ENCODE results near the gene PLCD3.
"Not testable (repeated sequence)": the region's sequence is repeated elsewhere in the genome, so short reads cannot be mapped to it uniquely, and the experiment has no call there.

Gene PLCD3

DNA sequence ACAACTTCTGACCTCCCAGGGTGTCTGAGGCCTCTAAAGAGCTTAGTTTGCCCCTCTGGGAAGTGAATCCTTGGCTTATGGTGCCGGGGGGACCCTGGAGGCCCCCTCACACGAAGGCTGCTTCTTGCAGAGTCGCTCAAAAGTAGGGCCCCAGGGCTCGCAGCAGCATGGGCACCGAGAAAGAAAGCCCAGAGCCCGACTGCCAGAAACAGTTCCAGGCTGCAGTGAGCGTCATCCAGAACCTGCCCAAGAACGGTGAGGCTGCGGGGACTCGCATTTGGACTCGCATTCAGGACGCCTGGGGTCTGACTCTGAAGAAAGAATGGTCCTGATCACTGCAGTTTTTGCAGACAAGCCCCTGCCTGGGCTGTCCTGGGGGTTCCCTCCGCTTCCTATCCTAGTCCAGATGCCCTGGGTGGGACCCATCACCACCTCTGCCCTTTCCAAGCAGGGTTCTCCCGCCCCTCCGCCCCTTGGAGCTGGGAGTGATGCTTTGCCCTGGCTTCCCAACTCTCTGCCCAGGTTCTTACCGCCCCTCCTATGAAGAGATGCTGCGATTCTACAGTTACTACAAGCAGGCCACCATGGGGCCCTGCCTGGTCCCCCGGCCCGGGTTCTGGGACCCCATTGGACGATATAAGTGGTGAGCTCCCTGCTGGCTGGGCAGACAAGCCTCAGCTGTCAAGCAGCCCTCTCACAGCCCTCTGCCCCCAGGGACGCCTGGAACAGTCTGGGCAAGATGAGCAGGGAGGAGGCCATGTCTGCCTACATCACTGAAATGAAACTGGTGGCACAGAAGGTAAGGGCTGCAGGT is 3.9 kb upstream of the PLCD3 start:
- DNase-seq (ENCODE audit: low read depth in 2 of 2, low spot score in 1 of 2): no peak

DNA sequence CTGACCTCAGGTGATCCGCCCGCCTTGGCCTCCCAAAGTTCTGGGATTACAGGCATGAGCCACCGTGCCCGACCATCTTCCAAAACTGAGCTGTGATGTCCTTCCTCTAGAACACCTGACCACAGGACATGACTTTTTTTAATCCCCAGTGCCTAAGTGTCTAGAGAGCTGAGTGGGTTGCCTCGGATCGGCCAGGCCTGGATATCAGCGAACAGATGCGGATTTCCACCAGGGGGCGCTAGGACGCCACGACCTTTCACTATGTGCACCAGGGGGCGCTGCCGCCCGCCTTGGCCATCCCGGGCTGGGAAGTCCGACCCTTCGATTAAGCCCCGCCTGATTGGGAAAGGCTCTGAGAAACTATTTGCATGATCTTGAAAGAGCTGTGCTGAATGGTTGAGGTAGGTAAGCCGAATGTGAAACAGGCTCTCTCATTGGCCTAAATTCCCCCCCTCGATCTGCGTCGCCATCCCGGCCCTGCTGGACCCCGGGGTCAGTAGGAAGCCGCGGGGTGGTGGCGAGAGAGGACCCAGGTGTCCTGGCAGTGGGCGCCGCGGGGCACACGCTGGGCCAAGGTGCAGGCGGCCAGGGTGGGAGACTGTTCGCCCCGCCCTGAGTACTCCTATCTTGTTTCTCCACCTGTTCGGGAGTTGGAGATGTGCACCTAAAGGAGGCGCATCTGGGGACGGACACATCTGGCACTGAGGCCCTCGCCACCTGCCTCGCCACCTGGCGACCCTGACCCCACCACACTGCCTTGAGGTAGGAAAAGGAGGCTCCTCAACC is 3.1 kb upstream of the PLCD3 start, which contains the start of gene ACBD4:
ACBD4 (plus strand) TSS at position 496 of the 786 bp plus-strand sequence. CDS start 458 bp downstream, outside the sequence.
- DNase-seq (ENCODE audit: low read depth in 2 of 2, low spot score in 1 of 2): peak; percentile 89 to 97

DNA sequence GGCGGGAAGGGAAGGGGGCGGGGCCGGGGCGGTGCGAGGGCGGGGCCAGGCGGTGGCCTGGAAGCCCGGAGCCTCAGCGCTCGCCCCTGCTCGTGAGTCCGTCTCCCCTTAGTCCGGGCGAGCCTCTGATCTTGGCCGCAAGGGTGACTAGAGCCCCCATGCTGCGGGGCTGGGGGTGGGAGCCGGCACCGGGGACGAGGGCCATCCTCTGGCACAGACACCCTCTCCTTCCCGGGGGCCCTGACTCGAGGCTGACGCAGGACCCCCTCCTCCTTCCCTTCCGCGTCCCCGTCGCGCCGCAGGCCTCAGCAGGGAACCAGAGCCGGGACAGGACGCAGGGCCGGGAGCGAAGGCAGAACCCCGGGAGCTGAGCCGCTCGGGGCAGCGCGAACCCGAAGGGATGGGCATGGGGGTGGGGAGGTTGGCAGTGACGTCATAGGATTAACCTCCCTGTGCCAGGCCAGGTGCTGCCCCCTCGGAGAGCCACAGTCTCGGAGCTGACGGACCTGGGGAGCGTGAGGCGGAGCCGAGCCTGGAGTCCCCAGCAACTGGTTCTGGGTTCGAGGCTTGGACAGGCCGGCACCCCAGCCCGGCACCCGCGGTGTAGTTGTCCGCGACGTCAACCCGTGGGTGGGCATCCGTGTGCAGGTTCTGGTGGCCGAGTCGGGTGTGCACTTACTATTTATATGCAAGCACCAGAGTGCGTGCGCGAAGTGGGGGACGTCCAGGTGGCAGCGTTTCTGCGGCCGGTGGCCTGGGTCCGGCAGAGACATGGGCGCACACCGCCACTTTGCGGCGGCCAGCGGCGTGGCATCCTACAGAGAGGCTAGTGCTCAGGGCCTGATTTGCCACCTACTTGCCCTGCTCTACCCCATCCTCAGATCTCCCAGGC is 503 bp upstream of the PLCD3 start:
- DNase-seq (ENCODE audit: low read depth in 2 of 2, low spot score in 1 of 2): no peak

DNA sequence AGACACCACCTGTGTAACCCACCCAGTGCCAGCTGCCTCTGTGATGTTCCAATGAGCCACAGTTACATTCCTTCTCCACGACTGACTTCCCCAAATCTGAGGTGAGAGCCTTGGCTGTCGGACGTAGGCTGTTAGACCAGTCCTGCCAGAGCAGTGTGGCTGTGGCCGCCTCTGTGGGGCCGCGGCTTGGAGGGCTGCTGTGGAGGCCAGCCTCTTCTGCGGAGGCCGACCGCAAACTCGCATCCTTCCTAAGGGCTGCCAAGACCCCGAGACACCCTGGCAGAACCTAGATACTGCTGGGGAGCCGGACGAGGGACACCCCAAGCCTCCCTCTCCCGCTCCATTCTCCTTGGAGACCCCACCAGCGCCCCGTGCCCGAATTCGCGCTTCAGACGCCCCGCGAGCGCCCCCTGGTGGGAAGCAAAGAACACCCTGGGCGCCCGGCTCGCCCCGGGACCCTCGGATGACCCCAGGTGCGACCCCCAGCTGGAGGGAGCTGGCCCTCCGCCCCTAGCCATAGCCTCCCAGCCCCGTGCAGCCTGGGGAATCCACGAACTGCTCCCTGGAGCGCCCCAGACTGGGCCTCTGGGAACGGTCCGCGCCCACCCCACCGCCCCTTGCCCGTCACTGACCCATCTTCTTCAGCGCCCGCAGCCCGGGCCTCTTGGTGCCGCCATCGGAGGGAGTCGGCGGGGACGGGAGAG is 547 bp downstream of the PLCD3 start:
- no peak for DNase-seq (ENCODE audit: low read depth in 2 of 2, low spot score in 1 of 2)

DNA sequence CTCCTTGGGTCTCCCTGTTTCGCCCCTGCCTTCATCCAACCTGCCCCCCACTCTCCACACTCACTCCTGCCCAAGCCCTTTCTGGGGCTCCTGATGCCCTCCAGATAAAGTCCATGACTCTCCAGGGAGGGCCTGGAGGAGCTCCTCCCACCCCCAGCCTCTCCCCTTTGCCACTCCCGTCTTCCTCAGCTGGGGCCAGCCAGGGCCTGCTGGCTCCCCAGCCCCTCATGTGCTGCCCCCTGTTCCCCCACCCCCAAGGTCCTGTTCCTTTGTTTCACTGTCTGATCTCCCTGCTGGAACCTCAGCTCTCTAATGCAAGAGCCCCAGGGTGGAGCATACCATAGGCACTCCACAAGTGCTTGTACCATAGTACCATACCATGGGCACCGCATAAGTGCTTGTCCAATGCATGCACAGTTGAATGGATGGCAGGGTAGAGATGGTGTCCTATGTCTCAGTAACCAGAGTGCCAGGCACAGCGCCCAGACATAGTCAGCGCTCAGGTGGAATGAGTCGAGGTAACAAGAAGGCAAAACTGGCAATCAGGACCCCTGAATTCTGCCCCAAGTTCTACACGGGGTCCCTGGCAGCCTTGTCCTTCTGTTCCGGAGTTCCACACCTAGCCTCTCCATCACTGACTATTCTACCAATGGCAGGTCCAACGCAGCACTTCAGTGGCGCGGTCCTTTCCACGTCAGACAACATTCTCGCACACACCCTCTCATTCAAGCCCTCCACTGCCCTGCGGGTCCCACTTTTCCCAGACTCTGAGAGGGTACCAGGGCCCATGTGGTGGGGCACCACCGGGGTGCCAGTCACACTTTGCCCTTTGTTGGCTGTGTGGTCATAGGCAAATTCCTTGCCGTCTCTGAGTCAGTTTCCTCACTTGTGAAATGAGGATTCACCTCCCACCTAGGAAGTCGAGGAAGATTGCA is 1.4 kb downstream of the PLCD3 start:
- DNase-seq (ENCODE audit: low read depth in 2 of 2, low spot score in 1 of 2): no peak

DNA sequence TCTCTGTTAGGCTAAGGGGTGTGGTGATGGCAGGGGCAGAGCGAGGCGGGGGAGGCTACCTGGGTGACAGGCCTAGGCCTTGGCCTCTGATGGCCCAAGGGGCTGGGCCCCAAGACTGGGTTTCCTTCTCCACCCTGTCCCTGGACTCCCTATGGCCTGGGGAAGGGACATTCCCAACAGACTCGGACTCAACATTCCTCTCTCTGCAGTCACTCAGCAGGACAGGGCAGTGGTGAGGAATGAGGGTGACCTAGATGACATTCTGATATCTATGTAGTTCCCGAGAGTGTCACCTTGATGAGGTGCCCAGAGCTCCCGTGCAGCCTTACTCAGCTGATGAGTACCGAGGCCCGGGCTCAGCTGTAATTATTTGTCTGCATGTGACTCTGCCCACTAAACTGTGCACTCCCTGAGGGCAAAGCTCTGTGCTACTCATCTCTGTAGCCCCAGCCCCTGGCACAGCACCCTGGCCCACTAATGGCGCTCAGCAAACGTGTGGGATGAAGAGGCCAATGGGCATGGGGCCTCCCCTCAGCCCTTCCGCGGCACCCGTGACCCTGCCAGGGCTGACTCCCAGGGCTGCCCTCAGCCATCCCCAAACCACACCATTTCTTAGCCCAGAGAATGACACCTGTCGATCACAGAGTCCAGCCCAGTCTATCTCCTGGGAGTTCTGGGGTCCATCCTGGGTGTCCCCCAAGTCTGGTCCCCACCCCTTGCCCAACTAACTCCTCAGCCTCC is 2.2 kb downstream of the PLCD3 start:
- DNase-seq (ENCODE audit: low read depth in 2 of 2, low spot score in 1 of 2): no peak

DNA sequence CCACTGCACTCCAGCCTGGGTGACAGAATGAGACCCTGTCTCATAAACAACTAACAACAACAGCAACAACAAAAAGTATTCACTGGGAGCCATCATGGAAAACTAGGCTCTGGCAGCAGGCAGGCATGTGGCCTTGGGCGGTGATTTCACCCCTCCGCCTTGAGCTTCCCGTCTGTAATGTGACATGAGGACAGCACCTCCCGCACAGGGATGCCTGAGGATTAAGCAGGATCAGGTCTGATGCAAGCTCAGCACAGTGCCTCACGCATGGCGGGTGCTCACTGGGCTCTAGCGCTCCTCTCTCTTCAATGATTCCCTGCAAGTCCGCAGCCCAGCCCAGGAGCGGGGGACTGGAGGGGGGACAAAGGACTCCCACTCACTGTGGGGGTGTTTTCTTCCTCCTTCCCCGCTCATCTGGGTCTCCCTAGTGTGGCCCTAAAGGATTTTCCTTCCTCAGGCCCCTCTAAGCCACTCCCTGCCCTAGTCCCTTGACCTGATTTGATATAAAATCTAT is 2.8 kb downstream of the PLCD3 start:
- DNase-seq (ENCODE audit: low read depth in 2 of 2, low spot score in 1 of 2): no peak

DNA sequence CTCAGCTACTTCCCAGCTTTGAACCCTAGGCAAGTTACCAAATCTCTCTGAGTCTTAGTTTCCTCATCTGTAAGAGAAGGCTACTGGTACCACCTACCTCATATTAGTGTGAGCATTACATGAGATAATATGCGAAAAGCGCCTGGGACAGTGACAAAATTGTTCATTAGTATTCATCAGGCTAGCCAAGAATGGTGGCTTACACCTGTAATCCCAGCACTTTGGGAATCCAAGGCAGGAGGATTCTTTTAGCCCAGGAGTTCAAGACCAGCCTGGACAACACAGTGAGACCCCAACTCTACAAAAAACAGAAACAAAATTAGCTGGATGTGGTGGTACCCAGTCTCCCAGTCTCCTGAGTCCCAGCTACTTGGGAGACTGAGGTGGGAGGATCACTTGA is 3.3 kb downstream of the PLCD3 start:
- no peak for DNase-seq (ENCODE audit: low read depth in 2 of 2, low spot score in 1 of 2)

DNA sequence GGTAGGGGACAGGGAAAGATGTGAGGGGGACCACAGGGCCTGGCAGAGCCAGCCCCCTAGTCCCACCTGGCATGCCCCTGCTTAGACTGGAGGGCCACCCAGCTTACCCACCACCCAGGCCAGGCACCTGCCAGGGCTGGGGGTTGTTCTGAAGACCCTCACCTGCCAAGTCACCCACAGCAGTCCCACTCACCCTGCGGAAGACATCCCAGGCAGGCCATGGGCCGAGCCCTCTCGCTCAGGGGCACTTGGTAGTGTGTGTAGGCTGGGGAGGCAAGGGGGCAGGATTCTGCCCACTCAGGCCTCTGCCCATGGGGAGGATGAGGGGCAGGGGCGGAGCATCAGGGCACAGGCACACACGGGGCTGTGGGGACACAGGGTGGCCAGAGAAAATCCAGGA is 4.0 kb downstream of the PLCD3 start:
- DNase-seq (ENCODE audit: low read depth in 2 of 2, low spot score in 1 of 2): no peak

DNA sequence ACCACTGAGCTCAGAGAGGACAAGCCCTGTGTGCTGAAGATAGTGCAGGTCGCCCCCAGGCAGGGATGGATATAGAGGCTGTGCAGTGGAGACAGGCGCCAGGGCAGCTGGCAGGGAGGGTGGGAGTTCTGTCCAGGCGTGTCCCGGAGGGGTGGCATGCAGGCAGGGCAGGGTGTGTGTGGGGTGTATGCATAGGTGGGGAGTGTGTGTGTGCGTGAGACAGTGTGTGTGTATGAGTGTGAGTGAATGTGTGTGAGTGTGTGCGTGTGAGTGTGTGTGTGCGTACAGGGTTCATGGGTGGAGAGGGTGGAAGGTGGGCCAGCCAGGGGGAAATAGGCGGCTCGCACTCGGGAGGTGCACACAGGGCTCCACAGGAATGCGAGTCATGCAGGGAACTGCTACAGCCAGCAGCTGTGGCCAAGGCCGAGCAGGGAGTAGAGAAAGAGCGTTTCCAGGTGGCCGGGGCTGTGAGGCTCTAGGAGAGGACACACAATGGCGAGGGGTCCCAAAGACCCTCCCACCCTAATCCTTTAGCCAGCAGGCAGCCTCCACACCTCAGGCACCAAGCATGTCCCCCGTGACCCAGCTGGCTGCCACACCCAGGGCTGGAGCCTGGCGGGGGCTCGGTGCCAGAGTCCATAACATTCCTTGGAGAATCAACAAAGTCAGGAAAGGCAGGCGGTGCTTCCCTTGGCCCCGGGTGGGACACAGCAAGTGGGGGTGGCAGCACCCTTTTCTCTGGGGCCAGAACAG is 4.6 kb downstream of the PLCD3 start:
- no peak for DNase-seq (ENCODE audit: low read depth in 2 of 2, low spot score in 1 of 2)

DNA sequence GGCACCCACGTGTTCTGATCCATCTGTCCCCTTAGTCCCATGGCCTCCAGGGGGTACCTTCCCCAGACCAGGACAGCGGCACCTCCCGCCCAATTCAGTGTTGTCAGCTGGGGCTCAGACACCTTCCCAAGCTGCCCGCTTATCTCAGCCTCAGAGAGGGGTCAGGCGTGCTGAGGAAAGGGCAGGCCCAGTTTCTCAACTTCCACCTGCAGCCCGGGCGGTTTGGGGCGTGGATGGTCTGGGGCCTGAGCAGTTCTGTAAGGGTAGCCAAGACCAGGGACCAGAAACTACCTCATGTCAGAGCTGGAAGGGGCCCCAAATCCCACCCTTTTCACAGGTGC is 5.1 kb downstream of the PLCD3 start:
- DNase-seq (ENCODE audit: low read depth in 2 of 2, low spot score in 1 of 2): no peak

DNA sequence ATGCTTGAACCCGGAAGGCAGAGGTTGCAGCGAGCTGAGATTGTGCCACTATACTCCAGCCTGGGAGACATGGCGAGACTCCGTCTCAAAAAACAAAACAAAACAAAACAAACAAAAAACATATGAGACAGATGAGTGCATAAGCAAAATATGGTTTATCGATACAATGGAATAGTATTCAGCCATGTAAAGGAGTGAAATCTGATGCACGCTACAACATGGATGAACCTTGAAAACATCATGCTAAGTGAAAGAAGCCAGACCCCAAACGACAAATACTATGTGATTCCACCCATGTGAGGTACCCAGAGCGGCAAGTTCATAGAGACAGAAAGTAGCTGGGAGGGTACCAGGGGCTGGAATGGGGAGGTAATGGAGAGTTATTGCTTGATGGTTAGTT is 6.8 kb downstream of the PLCD3 start:
- DNase-seq (ENCODE audit: low read depth in 2 of 2, low spot score in 1 of 2): no peak

DNA sequence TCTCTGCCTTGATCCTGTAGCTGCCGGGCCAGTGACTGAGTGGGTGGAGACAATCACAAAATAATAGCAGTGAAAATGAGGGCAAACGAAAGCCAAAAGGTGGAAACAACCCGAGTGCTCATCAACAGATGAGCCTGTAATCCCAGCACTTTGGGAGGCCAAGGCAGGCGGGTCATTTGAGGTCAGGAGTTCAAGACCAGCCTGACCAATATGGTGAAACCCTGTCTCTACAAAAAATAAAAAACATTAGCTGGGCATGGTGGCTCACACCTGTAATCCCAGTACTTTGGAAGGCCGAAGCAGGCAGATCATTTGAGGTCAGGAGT is 7.6 kb downstream of the PLCD3 start:
- DNase-seq (ENCODE audit: low read depth in 2 of 2, low spot score in 1 of 2): not testable (repeated sequence)

DNA sequence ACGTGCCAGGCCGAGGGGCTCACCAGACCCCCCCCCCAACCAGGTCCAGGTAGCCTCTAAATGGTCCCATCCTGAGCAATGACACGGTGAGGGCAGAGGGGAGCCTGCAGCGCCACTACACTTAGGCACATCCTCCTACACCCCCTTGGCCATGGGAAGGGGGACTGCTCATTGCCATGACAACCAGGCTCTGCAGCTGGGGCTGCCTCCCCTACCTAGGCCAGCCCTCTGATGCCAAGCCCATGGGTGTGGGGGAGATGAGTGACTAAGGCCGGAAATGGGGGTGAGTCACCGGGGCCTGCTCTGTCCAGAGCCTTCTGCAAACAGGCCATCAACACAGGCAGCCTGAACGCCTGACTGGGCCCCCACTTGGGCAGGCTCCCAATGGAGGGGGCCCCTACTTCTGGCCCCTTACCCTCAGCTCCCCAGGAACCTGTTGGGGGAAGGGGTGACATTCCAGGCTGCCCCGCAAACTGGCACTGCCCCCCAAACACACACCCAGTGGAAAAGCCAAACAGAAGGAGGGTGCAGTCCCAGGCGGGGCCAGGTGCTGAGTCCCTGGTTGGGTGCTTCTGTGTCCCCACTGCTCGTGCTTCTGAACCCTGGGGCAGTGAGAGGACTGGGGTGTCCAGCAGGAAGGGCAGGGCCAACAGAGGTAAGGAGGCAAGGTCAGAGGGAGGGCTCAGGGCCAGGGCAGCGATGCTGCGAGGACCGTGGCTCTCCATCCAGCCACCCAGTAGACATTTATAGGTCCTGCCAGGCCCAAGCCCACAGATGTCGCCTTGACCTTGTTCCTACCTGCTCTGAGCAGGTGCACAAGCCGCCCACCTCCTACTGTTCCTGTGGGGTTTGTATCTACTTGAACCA is 8.2 kb downstream of the PLCD3 start:
- DNase-seq (ENCODE audit: low read depth in 2 of 2, low spot score in 1 of 2): no peak

DNA sequence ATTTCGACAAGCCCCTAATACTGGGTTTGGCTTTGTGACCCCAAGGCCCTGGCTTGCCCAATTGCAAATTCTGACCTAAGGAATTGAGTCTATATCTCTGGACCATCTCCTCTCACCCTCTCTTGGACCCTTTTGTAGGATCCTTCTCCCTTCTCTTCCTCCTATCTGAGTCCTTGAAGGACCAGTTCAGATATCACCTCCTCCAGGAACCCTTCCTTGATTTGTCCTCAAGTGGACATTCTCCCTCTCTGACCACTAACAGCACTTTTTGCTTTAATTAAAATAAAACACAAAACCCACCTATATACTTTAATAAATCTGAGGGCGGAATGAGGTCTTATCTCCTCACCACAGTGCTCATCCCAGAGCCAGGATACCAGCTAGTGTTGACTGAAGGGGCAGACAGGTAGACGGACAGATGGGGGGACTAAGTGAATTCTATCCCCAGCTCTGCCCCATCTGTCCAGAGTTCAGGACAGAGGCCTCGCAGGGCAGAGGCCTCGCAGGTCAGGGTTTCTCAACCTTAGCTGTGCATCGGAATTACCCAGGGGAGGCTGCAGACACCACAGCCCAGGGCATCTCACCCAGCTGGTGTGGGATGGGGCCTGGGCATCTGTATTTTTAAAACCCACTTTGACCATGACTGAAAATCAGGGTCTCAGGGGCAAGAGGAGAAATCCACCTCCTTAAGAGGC is 9.1 kb downstream of the PLCD3 start:
- DNase-seq (ENCODE audit: low read depth in 2 of 2, low spot score in 1 of 2): no peak

DNA sequence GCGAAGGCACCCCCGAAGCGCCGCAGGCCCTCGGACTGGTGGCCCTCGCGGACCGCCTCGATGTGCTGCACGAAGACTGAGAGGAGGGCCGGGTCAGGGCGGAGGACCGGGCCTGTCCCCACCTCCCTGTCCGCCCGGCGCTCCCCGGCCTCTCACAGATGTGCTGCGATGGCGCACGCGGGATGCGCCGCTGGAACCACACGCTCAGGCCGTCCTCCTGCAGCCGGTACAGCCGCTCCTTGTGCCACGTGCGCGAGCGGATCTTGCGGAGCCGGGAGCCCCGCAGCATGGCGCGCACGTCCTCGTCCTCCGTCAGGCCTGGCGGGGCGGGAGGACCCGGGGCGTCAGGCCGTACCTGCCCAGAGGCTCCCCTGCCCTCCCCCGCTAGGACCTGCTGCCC is 11.3 kb downstream of the PLCD3 start:
- DNase-seq (ENCODE audit: low read depth in 2 of 2, low spot score in 1 of 2): no peak

DNA sequence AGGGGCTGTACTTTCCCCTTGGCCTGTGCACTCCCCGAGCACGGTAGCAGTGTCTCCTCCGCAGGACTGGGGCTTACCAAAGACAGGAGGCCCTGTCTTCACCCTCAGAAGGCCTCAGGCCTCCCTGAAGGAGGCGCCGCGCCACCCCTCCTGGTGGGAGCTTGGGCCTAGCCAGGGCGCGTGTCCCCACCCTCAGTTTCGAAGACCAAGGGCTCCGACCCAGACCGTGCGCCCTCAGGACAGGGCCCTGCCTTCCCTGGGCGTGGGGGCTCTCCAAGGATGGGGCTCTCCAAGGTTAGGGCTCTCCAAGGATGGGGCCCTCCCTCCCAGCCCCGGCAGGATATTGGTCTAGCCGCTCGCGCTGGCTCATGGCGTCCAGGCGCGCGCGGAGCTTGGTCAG is 11.8 kb downstream of the PLCD3 start:
- no peak for DNase-seq (ENCODE audit: low read depth in 2 of 2, low spot score in 1 of 2)
